Panc1 (cell line): ENCODE results near the gene MMP14. TPM values are rescaled to one million over a fixed set of nuclear protein-coding genes. Genes with fewer than 3 reads are reported as not detected.

ENCODE experiments used
- ATAC-seq: fragments of 200-7000 bp; cut with Tn5 transposase; 2 replicates; pipeline ENCODE4 v1.9.1; 2020; ENCODE audit warnings: mild to moderate bottlenecking, moderate library complexity
- BruUV-seq: library from RNA; stranded (reverse); fragments of 400-500 nt; replicated peaks from 2 replicates; lab custom pipeline; 2021; lab: Mats Ljungman, UMichigan
- CTCF ChIA-PET: fragments of 300-600 bp; sonication (Branson Sonifier 250); formaldehyde crosslinking; loops from one replicate; lab custom pipeline; 2022; ENCODE audit warnings: antibody characterized with exemption; lab: Charles Lee
- POLR2A ChIA-PET: fragments of 300-600 bp; sonication (Branson Sonifier 250); formaldehyde crosslinking; loops from one replicate; lab custom pipeline; 2022; ENCODE audit warnings: antibody characterized with exemption; lab: Charles Lee
- DNase-seq: peaks from one replicate; pipeline ENCODE4 v3.0.0-alpha.2; 2010; ENCODE audit warnings: low read depth, low spot score
- H3K27ac ChIP-seq: 2 replicates; pipeline ENCODE4 v1.5.1; 2011; ENCODE audit warnings: mild to moderate bottlenecking, low read length, inconsistent platforms
- H3K27me3 ChIP-seq: fragments of 200-500 bp; sonication (Bioruptor generic); 2 replicates; pipeline ENCODE4 v1.6.0; 2014; ENCODE audit warnings: low read length, inconsistent platforms; ENCODE audit not compliant: control insufficient read depth, insufficient read depth
- H3K36me3 ChIP-seq: fragments of 200-500 bp; sonication (Bioruptor generic); 2 replicates; pipeline ENCODE4 v1.5.1; 2014; ENCODE audit warnings: inconsistent platforms, mild to moderate bottlenecking, low read length, moderate library complexity; ENCODE audit not compliant: control insufficient read depth, insufficient read depth
- H3K4me1 ChIP-seq: 2 replicates; pipeline ENCODE4 v1.5.1; 2011; ENCODE audit warnings: inconsistent platforms, mild to moderate bottlenecking, low read length, moderate library complexity; ENCODE audit not compliant: control insufficient read depth, insufficient read depth
- H3K4me3 ChIP-seq, 2 experiments: 2 replicates each; pipeline ENCODE4 v1.5.1; 2011 to 2012; ENCODE audit warnings: low read depth in 2 of 2, low read length in 2 of 2, mild to moderate bottlenecking in 2 of 2, inconsistent platforms in 1 of 2, moderate library complexity in 1 of 2
- H3K9me3 ChIP-seq: fragments of 200-500 bp; sonication (Bioruptor generic); 2 replicates; pipeline ENCODE4 v1.5.1; 2014; ENCODE audit warnings: low read depth, mild to moderate bottlenecking, inconsistent platforms, low read length, moderate library complexity; ENCODE audit not compliant: control insufficient read depth, insufficient read depth
- POLR2AphosphoS5 ChIP-seq: IDR thresholded peaks from 2 replicates; pipeline ENCODE4 v1.6.1; 2012; ENCODE audit warnings: mild to moderate bottlenecking, low read depth, low read length, moderate library complexity
- SIN3A ChIP-seq: IDR thresholded peaks from 2 replicates; pipeline ENCODE4 v1.6.1; 2012; ENCODE audit warnings: low read depth, mild to moderate bottlenecking, low read length, moderate library complexity, borderline replicate concordance; ENCODE audit not compliant: insufficient read depth
- TCF7L2 ChIP-seq: IDR thresholded peaks from 2 replicates; pipeline ENCODE4 v1.6.1; 2011; ENCODE audit warnings: mild to moderate bottlenecking, low read depth, low read length, inconsistent platforms
- in situ Hi-C: cut with HindIII; loops from 2 replicates; pipeline ENCODE4 v1.10.0; 2016; ENCODE audit warnings: low sequenced_read_pairs, low pct_unique_long_range_greater_than_20kb
- intact Hi-C: fragments of 100-400 bp; cut with micrococcal nuclease; formaldehyde crosslinking; loops from one replicate; pipeline ENCODE4 v1.10.0; 2022; ENCODE audit not compliant: unreplicated experiment
- total RNA-seq: library from RNA; stranded (reverse); gene quantifications from one replicate; pipeline ENCODE4 v1.2.1, GENCODE V29; 2021; ENCODE audit not compliant: unreplicated experiment
- TF ChIP-seq, protein P1 (sequence below): fragments of 450-650 bp; IDR thresholded peaks from 2 replicates; pipeline ENCODE4 v1.5.1; 2017; ENCODE audit warnings: mild to moderate bottlenecking
- TF ChIP-seq, protein P2 (sequence below), 2 experiments: IDR thresholded peaks; 2 replicates each; pipeline ENCODE4 v1.6.1; 2011 to 2012; ENCODE audit warnings: low read depth in 2 of 2, control low read depth in 1 of 2, low read length in 1 of 2, mild to moderate bottlenecking in 1 of 2, moderate library complexity in 1 of 2; ENCODE audit not compliant: insufficient read depth in 1 of 2

Gene MMP14
- total RNA-seq, 1 experiment from 2014 or later, result 32.9 TPM

GRCh38 chr14:22812744-22813143 lies 23.6 kb upstream of the MMP14 start:
- in situ Hi-C loops, result no loop called here
- H3K4me3 ChIP-seq, result no peak overlapping the region
- CTCF ChIA-PET, result interaction anchor here (0.5 to 1.0 kb wide), 2 partner anchors 10 to 11 kb away, joined by 3 read pairs; no protein-coding TSS in a partner anchor
- TF ChIP-seq POLR2AphosphoS5 (no peak), SIN3A (no peak), TCF7L2 (no peak)
- TF ChIP-seq, protein P1, sequence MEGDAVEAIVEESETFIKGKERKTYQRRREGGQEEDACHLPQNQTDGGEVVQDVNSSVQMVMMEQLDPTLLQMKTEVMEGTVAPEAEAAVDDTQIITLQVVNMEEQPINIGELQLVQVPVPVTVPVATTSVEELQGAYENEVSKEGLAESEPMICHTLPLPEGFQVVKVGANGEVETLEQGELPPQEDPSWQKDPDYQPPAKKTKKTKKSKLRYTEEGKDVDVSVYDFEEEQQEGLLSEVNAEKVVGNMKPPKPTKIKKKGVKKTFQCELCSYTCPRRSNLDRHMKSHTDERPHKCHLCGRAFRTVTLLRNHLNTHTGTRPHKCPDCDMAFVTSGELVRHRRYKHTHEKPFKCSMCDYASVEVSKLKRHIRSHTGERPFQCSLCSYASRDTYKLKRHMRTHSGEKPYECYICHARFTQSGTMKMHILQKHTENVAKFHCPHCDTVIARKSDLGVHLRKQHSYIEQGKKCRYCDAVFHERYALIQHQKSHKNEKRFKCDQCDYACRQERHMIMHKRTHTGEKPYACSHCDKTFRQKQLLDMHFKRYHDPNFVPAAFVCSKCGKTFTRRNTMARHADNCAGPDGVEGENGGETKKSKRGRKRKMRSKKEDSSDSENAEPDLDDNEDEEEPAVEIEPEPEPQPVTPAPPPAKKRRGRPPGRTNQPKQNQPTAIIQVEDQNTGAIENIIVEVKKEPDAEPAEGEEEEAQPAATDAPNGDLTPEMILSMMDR, result no peak
- TF ChIP-seq, protein P2, sequence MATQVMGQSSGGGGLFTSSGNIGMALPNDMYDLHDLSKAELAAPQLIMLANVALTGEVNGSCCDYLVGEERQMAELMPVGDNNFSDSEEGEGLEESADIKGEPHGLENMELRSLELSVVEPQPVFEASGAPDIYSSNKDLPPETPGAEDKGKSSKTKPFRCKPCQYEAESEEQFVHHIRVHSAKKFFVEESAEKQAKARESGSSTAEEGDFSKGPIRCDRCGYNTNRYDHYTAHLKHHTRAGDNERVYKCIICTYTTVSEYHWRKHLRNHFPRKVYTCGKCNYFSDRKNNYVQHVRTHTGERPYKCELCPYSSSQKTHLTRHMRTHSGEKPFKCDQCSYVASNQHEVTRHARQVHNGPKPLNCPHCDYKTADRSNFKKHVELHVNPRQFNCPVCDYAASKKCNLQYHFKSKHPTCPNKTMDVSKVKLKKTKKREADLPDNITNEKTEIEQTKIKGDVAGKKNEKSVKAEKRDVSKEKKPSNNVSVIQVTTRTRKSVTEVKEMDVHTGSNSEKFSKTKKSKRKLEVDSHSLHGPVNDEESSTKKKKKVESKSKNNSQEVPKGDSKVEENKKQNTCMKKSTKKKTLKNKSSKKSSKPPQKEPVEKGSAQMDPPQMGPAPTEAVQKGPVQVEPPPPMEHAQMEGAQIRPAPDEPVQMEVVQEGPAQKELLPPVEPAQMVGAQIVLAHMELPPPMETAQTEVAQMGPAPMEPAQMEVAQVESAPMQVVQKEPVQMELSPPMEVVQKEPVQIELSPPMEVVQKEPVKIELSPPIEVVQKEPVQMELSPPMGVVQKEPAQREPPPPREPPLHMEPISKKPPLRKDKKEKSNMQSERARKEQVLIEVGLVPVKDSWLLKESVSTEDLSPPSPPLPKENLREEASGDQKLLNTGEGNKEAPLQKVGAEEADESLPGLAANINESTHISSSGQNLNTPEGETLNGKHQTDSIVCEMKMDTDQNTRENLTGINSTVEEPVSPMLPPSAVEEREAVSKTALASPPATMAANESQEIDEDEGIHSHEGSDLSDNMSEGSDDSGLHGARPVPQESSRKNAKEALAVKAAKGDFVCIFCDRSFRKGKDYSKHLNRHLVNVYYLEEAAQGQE (IDR thresholded peaks at IDR 0.05; ENCODE audit: insufficient read depth in 1 of 2, low read depth in 2 of 2, low read length in 1 of 2), result no peak
- no peak overlapping the region for H3K27ac ChIP-seq
- no peaks in the 10 kb centered on the region for H3K36me3 ChIP-seq
- no TSS peak for BruUV-seq
- no peak for DNase-seq
- H3K4me1 ChIP-seq, result no peaks in the 10 kb centered on the region; the same call in 1 of the 2 replicates
- no peak for ATAC-seq
- intact Hi-C loops, result no loop called here
- no peaks in the 10 kb centered on the region for H3K9me3 ChIP-seq
- POLR2A ChIA-PET, result interaction anchor here (0.6 kb wide), 1 partner anchor 138 kb away, joined by 4 read pairs; no protein-coding TSS in a partner anchor
- no peaks in the 10 kb centered on the region for H3K27me3 ChIP-seq

DNA sequence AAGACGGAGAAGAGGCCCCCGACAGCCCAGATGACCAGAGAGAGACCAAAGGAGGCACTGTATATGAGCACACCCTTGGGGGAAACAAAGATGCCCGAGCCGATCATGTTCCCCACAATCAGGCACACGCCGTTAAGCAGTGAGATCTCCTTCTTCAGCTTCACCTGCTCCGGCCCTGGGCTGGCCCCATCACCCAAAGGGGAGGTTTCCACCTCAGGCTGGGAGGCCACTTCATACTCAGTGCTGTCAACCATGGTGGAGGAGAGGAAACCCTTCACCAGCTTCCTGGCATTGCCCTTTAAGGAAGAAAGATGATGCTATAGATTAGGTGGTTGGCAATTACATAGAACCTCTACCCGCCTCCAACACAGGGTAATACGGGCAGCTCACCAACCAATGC lies 23.2 kb upstream of the MMP14 start:
- Histone ChIP-seq H3K9me3 (no peaks in the 10 kb centered on the region), H3K4me3 (no peak overlapping the region), H3K4me1 (no peaks in the 10 kb centered on the region; the same call in 1 of the 2 replicates), H3K36me3 (no peaks in the 10 kb centered on the region), H3K27ac (no peak overlapping the region), H3K27me3 (no peaks in the 10 kb centered on the region)
- DNase-seq (no peak), ATAC-seq (no peak)
- TF ChIP-seq, protein P1, result no peak
- TF ChIP-seq POLR2AphosphoS5 (no peak), SIN3A (no peak), TCF7L2 (no peak)
- TF ChIP-seq, protein P2 (IDR thresholded peaks at IDR 0.05; ENCODE audit: insufficient read depth in 1 of 2, low read depth in 2 of 2, low read length in 1 of 2), result no peak
- in situ Hi-C loops, result no loop called here
- CTCF ChIA-PET, result interaction anchor here (0.5 to 1.0 kb wide), 2 partner anchors 9 to 11 kb away, joined by 3 read pairs; no protein-coding TSS in a partner anchor
- intact Hi-C loops, result no loop called here
- POLR2A ChIA-PET, result interaction anchor here (0.6 kb wide), 1 partner anchor 138 kb away, joined by 4 read pairs; no protein-coding TSS in a partner anchor
- no TSS peak for BruUV-seq
